Stromal cell of bone marrow (primary cell): ENCODE data around the gene PMIS2.

Source experiments
- DNase-seq: peaks from one replicate; pipeline ENCODE4 v3.0.0-alpha.2; 2012; ENCODE audit warnings: low read depth

Gene PMIS2

GRCh38 chr19:35556846-35557538 is 29.0 kb upstream of the PMIS2 start:
- no peak for DNase-seq

DNA sequence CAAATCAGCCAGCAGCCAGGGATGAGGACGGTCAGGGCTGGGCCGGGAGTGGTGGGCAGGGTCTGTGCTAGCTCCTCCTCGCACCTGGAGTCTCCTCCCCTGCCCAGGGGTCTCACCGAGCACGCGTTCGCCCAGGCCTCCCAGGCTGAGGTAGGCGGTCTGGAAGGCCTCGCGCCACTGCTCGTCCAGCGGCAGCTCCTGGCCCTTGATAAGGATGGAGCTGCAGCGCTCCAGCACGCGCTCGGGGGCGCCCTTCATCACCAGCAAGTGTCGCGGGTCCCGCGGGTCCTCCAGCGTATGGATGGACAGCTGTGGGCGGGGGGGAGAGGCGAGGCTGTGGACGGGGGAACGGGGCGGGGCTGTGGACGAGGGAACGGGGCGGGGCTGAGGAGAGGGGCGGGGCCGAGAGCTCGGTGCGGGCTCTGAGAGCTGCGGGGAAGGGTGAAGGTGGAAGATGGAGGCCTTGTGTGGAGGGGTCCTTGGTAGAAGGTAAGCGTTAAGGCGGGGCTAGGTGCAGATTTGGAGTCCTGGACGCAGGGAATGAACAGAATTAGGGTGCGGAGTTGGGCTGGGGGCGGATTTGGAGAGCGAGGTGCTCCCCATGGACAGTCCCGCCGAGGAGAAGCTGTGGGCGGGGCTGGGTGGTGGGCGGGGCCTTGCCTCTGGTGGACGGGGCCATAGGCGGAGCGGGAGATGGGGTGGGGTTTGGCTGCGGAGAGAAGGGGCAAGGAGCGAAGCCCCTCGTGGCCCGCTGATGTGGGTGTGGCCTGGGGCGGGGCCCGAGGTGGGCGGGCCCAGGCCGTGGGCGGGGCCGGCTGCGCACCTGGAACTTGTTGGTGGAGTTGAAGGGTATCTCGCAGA is 28.2 kb upstream of the PMIS2 start:
- no peak for DNase-seq

DNA sequence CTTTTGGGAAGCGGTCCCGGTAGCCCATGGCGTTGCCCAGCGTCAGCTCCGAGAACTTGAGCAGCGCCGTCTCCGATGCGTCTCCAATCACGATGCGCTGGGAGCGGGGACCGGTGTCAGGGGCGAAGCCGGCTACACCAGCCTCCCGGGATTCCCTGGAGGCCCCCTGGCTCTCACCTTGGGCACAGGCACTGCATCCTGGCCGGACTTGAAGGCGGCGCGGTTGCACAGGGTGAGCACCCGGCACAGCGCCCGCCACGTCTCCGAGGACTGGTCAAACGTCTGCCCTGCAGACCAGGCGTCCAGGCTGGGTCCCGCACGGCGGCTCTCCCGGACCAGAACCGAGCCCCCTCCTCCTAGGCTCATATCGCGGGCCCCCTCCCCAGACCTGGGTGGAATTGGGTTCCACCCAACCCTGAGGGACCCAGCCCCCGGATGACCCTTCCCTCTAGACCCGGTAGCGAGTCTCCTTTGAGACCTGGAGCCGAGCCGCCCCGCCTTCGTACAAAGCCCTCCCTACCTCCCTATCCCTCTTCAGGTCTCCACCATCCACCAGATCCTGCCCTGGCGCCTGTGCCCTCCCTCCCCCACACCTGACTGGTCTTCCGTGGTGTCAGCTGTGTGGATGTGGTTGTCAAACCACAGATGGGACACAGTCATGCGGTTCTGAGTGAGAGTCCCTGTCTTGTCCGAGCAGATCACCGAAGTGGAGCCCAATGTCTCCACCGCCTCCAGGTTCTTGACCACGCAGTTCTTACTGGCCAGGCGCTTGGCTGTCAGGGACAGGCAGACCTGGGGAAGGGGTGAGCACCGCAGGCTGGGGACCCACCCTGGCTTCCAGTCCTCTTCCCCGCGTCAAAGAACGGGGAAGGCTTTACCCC is 27.3 kb upstream of the PMIS2 start:
- DNase-seq = no peak

- no peak for DNase-seq
These were observed 26.7 kb upstream of the PMIS2 start for GRCh38 chr19:35559281-35559659.

DNA sequence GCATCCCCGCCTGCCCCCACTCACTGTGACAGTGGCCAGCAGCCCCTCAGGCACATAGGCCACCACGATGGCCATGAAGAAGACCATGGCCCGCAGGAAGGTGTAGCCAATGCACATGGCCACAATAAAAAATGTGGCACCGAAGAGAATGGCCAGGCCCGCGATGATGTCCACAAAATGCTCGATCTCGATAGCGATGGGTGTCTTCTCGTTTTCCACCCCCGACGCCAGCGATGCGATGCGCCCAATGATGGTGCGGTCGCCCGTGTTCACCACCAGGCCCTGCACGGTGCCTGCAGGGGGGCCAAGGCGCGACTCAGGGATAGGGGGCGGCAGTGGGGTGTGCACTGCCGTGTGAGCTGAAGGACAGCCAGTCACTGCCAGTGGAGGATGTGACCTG is 26.2 kb upstream of the PMIS2 start:
- no peak for DNase-seq

- no peak for DNase-seq
These were observed 25.7 kb upstream of the PMIS2 start for GRCh38 chr19:35560271-35560670.

- DNase-seq = no peak
These were observed 25.3 kb upstream of the PMIS2 start for GRCh38 chr19:35560677-35561076.

GRCh38 chr19:35561436-35561835 is 24.5 kb upstream of the PMIS2 start:
- no peak for DNase-seq

DNA sequence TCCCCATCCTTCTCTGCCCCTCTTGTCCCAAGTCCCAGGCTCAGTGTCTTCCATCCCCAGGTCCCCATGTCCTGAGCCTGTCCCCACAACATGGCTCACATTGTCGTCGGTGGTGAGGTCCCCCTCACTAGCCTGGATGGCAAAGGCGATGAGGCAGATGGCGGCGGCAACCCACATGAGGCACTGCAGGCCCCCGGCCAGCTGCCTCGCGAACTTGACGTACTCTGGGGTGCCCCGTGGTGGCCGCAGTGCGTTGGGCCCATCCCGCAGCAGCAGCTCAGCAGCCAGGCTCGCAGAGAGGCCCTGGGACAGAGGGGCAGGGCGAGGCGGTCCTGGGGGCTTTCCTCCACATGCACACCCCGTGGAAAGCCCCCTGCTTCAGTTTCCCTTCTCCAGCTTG is 23.6 kb upstream of the PMIS2 start:
- no peak for DNase-seq

DNA sequence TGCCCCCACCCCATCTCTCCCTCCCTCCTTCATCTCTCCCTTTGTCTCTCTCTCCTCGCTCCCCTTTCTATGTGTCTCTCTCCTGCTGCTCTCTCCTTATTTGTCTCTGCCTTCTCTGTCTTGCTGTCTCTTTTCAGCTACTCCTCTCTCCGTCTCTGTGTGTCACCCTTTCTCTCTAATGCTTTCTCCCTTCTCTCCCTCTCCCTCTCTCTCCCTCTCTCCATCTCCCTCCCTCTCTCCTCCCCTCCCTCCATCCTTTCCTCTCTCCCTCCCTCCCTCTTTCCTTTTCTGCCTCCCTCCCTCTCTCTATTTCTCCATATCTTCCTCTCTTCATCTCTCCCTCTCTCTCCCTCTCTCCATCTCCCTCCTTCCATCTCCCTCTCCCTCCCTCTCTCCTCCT is 23.2 kb upstream of the PMIS2 start:
- no peak for DNase-seq

DNA sequence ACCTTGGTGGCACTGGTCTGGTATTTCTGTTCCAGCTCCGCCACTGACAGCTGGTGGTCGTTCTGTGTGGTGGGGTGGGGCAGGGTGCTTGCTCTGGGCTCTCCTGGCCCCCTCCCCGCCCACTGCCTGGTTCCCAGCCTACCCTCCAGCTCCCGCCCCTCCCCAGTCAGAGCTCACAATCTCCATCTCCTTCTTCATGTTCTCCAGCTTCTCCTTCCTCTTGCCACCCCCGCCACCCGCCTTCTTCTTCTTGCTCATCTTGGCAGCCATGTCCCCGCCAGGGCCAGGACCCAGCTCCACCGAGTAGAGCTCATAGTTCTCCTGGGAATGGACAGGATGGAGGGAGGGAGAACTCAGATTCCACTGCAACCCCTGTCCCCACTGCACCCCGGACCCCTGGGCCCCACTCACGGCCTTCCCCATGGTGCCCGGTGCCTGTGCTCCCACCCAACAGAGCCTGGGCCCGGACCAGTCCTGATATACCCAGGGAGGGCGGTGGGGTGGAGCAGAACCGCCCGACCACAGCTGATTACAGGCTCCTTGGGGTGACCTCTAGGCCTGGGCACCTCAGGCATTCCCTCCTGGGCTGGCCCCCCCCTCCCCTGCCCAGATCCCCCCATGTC is 22.7 kb upstream of the PMIS2 start, which contains the start of gene ATP4A:
Gene ATP4A, minus strand, starts transcription at position 452 of the 623 bp plus-strand sequence. Its CDS starts 29 bp downstream, at position 423.
- DNase-seq = no peak

DNA sequence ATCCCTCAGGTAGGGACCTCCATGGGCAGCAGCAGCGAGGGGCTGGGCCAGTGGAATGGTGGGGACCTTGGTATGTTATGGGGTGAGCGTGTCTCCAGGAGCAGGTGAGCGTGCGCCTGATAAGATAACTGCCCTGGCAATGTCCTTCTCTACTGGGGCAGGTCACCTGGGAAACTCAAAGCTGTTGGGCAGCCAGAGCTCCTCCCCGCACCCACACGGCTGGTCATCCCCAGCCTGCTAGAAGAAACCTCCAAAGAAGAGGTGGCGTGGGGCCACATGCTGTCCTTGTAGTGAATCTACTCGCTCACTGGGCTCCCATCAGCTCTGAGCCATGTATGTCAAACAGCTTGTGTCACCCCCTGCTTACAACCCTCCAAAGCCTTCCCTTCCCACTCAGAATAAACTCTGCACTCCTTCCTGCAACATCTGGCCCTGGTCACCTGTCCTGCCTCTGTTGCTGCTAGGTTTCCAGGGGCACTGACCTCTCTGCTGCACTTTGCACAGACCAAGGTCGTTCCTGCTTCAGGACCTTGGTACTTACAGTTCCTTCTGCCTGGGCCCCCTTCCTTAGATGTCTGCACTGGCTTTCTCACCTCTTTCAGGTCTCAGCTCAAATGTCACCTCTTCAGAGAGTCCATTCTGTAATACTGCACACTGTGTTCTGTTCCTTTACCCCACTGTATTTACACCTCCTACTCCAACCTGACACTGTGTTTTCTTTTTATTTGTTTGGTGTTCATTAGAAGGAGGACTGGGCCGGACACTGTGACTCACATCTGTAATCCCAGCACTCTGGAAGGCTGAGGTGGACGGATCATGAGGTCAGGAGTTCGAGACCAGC is 20.7 kb upstream of the PMIS2 start:
- DNase-seq = no peak

DNA sequence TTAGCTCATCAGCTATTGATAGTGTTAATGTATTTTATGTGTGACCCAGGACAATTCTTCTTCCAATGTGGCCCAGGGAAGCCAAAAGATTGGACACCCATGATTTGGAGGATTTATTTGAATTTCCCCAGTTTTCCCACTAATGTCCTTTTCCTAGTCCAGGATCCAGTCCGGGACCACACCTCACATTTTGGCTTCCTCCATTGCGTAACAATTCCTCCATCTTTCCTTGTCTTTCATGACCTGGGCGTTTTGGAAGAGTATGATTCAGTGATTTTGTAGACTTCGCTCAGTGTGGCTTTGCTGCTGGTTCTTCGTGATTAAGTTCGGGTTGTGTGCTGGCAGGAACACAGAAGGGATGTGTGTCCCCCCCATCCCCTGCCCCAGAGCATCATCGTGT is 19.2 kb upstream of the PMIS2 start:
- DNase-seq = no peak

DNA sequence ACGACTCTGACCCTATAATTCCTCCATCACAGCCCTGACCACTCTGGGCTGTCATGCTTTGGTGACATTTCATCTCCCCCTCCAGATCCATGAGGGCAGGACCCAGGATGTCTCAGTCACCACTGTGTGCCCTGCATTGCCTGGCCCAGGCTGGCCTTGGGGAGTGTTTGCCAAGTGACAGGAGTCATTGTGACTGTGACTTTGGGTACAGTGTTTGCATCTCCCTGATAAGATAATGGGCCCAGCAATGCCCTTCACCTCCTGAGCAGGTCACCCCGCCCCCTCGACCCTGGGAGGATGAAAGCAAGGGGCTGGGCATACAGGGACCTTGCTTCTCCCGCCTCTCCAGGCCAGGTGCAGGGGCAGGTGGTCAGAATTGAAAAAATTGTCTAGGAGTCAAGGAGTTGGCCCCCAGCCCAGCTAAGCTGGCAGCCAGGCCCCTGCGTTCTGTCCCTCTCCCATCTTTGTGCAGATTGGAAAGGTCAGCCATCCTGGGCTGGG is 16.6 kb upstream of the PMIS2 start:
- no peak for DNase-seq

DNA sequence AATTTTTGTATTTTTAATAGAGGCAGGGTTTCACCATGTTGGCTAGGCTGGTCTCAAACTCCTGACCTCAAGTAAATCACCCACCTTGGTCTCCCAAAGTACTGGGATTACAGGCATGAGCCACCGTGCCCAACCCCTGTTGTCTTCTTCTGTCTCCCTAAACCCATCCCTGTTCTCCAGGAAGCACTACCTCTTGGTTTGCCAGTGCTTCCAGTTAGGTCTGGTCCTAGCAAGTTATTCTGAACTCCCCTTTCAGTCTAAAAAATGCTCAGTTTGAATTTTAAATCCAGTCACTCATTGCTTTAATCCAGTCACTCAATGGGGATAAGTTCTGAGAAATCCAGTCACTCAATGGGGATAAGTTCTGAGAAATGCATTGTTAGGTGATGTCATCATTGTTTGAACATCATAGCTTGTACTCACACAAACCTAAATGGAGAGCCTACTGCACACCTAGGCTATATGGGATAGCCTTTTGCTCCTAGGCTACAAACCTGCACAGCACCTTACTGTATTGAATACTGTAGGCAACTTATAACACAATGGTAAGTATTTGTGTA is 14.5 kb upstream of the PMIS2 start:
- no peak for DNase-seq

DNA sequence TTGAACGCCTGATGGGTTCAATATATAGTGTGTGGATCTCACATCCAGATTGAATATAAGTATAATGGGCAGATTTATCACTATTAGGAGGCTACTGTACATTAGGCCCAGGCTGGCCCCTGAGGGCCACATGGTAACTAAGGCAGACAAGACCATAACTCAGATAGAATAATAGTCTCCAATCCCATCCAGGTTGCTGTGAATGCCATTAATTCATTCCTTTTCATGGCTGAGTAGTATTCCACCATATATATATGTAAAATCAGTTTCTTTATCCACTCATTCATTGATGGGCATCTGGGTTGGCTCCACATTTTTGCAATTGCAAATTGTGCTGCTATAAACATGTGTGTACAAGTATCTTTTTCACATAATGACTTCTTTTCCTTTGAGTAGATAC is 8.1 kb upstream of the PMIS2 start:
- DNase-seq = no peak

DNA sequence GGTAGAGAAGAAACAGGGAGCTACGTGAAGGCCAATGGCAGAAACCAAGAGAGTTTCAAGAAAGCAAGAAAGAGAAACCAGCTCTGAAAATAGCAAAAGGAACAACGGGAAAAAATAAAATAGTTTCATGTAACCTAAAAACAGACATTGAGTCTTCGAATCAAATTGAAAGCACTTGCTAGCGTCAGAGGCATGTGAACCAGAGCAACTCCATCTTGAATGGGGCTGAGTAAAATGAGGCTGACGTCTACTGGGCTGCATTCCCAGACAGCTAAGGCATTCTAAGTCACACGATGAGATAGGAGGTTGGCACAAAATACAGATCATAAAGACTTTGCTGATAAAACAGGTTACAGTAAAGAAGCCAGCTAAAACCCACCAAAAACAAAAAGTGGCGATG is 7.3 kb upstream of the PMIS2 start:
- no peak for DNase-seq

DNA sequence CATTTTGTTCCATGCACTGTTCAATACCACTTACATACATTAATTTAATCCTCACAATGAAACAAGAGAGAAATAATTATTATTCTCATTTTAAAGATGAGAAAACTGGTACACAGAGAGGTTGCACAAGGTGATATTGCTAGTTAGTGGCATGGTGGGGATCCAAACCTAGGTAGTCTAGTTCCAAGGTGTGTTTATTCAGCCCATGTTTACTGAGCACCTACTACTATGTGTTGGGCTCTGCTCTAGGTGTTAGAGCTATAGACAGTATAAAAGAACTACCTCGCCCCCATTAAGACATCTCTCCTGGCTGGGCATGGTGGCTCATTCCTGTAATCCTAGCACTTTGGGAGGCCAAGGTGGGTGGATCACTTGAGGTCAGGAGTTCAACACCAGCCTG is 3.2 kb upstream of the PMIS2 start:
- DNase-seq = no peak

DNA sequence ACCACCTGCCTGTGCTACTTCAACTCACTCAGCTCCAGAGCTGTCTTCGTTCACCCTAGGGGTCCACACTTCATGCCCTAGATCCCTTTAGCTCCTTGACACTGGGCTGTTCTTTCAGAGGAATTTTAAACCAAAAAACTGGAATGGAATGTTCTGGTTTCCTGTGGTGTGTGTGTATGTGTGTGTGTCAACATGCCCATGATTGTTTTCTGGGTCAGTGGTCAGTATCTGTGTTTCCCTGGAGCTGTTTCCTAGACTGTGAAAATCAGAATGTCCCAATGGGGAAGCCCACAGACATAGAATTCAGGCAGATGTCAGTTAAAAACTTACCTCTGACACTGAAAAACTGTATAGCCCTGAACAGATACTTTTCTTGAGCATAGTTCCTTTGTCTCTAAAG is 1.3 kb downstream of the PMIS2 start:
- DNase-seq = no peak

DNA sequence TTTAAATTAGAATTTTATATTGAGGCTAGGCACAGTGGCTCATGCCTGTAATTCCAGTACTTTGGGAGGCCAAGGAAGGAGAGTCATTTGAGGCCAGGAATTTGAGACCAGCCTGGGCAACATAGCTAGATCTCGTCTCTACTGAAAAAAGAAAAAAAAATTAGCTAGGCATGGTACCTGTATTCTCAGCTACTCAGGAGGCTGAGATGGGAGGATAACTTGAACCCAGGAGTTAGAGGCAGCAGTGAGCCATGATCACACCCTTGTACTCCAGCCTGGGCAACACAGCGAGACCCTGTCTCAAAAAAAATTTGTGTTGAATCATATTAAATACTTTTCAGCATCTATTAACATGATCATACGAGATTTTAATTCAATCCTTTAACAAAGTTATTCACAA is 4.9 kb downstream of the PMIS2 start:
- DNase-seq = no peak

- DNase-seq = peak; percentile 6
These were observed 6.3 kb downstream of the PMIS2 start for GRCh38 chr19:35592226-35592625.
